CD4-positive, alpha-beta T cell treated with Interleukin-4 for 4 hours (primary cell): ENCODE data around the gene EML1.

Source experiments
- DNase-seq: peaks from one replicate; pipeline ENCODE4 v3.0.0-alpha.2; 2020

Gene EML1

GRCh38 chr14:99910337-99911309 lies 117.4 kb downstream of the EML1 start:
- DNase-seq = no peak

- no peak for DNase-seq
Measured at GRCh38 chr14:99915305-99916090, 122.3 kb downstream of the EML1 start.

GRCh38 chr14:99916091-99916383 lies 122.8 kb downstream of the EML1 start:
- DNase-seq = no peak

- no peak for DNase-seq
Measured at GRCh38 chr14:99918781-99919180, 125.6 kb downstream of the EML1 start.

- no peak for DNase-seq
Measured at GRCh38 chr14:99921425-99921824, 128.2 kb downstream of the EML1 start.

GRCh38 chr14:99924379-99924778 lies 131.2 kb downstream of the EML1 start:
- no peak for DNase-seq

GRCh38 chr14:99925471-99925870 lies 132.3 kb downstream of the EML1 start:
- no peak for DNase-seq

- no peak for DNase-seq
Measured at GRCh38 chr14:99928963-99929362, 135.8 kb downstream of the EML1 start.

- no peak for DNase-seq
Measured at GRCh38 chr14:99929601-99930000, 136.4 kb downstream of the EML1 start.

GRCh38 chr14:99930420-99931274 lies 137.4 kb downstream of the EML1 start:
- DNase-seq = no peak

GRCh38 chr14:99931308-99931707 lies 138.1 kb downstream of the EML1 start:
- DNase-seq = no peak

GRCh38 chr14:99936056-99936455 lies 142.8 kb downstream of the EML1 start:
- DNase-seq = no peak

- no peak for DNase-seq
Measured at GRCh38 chr14:99936738-99937474, 143.7 kb downstream of the EML1 start.

GRCh38 chr14:99937475-99938244 lies 144.4 kb downstream of the EML1 start:
- no peak for DNase-seq

GRCh38 chr14:99938376-99938775 lies 145.2 kb downstream of the EML1 start:
- DNase-seq = no peak

- no peak for DNase-seq
Measured at GRCh38 chr14:99938896-99939295, 145.7 kb downstream of the EML1 start.

- no peak for DNase-seq
Measured at GRCh38 chr14:99939421-99939820, 146.2 kb downstream of the EML1 start.

- no peak for DNase-seq
Measured at GRCh38 chr14:99940064-99940463, 146.9 kb downstream of the EML1 start.

- no peak for DNase-seq
Measured at GRCh38 chr14:99941211-99941610, 148.0 kb downstream of the EML1 start.

- DNase-seq = no peak
Measured at GRCh38 chr14:99943620-99944019, 150.4 kb downstream of the EML1 start.

- DNase-seq = no peak
Measured at GRCh38 chr14:99944241-99944651, 151.0 kb downstream of the EML1 start.
